HPDE6-E6E7 (cell line): ENCODE measurements around the gene MEF2C.
"Not testable (repeated sequence)": the region's sequence is repeated elsewhere in the genome, so short reads cannot be mapped to it uniquely, and the experiment has no call there.

ENCODE experiments used
- DNase-seq: peaks from one replicate; pipeline ENCODE4 v3.0.0; 2011; ENCODE audit warnings: missing footprints; ENCODE audit errors: extremely low spot score

MEF2C gene

DNA sequence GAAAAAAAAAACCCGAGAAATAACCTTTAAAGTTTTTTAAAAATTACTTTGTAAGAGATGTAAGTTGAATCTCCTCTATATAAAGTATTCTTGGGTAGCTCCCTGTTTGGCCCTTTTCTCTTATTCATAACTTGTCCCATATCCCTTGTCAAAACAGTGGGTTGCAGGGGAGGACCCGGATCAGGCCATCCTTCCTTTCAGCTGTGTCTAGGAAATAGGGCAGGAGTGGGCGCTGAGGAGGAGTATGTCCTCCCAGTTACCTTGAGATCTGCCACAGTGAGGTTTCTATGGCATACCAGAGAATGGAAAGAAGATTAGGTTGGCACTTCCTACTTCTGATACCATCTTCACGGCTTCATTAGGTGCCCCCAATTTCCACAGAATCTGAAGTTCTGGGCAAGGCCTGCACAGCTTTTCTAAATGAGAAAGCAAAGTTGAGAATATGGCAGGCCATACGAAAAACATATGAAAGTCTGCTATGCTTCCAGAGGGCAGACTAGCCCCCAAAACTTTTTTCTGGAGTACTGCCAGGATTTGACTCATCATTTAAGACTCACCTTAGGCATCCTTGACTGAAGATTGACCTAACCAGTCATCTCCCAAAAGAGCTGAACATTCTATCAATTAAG, 20.3 kb downstream of the MEF2C start:
- DNase-seq = no peak

GRCh38 chr5:88861231-88861630, 21.8 kb downstream of the MEF2C start:
- no peak for DNase-seq

DNA sequence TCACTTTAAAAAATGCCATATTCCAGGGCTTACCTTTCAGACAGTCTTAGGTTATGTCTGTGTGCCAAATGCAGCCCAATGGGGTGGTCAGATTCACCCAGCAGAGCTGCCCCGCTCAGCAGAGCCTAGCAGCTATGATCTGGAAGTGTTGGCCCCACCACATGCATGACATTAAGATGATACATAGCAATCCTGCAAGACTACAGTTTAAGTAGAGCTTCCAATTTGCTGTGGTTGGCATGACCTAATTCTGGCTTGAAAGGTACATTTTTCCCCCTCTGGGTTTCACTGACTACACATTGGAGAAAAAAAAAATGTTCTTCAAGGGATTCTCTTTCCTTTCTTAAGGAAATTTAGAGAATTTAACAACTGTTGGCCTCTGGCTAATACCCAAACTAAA, 22.5 kb downstream of the MEF2C start:
- no peak for DNase-seq

DNA sequence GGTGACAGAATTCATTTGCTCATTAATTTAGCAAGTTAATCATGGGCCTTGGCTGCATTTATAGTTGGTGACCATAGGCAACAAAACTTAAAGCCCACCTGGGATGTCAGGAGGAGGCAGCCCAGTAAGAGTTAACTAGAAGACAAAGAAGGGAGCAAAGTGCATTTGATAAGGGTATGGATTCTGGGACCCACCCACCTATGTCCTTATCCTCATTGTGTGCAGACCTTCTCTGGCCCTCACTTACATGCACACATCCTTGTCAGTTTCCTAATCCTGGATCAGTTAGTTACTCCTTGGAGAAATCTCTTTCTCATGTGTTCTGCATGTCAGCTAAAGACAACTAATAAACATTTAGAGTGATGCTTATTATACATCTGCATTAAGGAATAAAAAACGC, 24.6 kb downstream of the MEF2C start:
- no peak for DNase-seq

DNA sequence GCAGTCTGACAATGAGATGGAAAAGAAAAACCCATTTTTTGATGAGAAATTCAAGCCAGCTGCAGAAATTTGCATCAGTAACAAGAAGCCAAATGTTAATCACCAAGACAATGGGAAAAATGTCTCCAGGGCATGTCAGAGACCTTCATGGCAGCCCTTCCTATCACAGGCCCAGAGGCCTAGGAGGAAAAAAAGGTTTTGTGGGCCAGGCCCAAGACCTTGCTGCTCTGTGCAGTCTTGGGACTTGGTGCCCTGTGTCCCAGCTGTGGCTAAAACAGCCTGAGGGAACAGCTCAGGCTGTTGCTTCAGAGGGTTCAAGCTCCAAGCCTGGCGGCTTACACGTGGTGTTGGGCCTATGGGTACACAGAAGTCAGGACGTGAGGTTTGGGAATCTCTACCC, 26.6 kb downstream of the MEF2C start:
- not testable (repeated sequence) for DNase-seq

- no peak for DNase-seq
Observed at GRCh38 chr5:88854769-88855168, 28.2 kb downstream of the MEF2C start.

- no peak for DNase-seq
Observed at GRCh38 chr5:88847420-88847819, 35.6 kb downstream of the MEF2C start.

GRCh38 chr5:88846434-88846833, 36.5 kb downstream of the MEF2C start:
- DNase-seq = no peak

DNA sequence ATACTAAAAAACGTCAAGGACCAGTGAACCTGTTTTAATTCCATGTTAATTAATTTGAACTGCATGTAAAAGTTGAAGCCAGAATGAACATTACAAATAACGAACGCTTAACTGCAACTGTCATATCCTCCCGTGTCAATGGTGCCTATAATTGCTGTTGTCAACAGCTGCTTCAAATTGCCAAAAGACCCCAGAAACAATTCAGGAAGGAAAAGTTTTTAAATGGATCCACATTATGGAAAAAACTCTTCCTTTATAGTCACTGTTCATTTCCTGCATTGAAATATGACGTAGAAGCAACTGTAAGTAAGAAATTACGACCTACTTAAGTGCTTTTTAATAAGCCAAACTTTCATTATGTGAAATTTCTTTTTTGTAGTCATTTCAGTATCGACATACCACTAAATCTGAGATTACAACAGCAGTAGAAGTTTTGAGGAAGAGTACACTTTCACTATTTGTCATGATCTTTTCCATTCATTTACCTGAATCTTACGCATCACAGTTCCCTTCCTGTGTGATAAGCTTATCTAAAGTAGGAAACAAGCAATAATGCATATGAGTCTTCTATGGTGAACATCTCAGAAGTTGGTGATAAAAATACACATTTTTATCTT, 37.8 kb downstream of the MEF2C start:
- no peak for DNase-seq

DNA sequence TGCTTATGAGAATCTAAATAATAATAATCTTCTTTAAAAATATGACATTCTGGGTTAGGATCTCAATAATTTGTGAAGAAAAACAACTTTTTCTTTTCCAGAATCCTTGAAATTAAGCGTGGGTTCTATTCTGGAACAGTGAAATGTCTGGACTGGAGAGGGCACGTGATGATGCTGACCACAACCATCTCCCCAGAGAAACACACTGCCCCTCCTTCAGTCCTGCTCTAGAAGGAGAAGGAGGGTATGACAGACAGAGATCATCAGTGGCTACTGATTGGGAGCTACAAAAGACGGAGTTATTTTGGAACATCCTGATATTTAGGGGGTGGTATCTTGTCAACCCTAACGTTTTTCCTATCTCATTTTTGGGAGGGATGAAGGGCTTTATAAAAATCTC, 40.2 kb downstream of the MEF2C start:
- DNase-seq = no peak

- no peak for DNase-seq
Observed at GRCh38 chr5:88841212-88841611, 41.8 kb downstream of the MEF2C start.

DNA sequence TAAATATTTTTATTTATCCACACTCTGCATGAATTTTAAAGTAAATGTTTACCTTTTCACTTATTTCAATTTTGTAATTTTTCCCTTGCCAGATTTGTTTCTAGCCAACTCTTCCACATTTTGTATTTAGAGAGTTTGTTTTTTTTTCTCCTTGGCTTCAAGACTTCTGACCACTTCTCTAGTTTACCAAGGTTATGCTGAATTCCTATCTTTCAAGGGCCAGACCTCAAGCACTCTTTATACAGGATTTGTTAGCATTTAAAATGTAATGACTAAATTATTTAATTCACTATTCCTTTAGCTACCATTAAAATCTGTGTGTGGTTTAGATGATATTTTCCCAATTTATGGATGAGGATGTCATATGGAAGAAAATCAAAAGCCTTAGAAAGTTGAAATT, 42.5 kb downstream of the MEF2C start:
- DNase-seq = no peak

- DNase-seq = no peak
Observed at GRCh38 chr5:88839238-88839637, 43.7 kb downstream of the MEF2C start.

DNA sequence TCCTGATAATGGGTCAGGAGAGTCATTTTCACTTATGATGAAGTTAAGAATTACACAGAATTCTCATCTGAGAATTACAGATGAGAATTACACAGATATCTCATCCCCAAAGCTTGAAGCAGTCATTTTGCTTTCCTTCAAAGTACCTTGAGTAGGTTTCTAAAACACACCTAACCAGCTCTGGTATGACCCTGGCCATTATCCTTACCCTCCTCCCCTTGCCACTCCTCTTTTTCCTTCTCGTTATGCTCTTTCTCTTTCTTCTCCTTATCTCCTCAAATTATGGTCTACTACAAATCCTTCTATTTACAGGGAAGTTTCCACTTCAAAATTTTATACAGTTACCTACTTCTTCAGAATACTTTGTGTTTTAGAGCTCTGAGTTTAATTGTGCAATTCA, 44.5 kb downstream of the MEF2C start:
- DNase-seq = no peak

DNA sequence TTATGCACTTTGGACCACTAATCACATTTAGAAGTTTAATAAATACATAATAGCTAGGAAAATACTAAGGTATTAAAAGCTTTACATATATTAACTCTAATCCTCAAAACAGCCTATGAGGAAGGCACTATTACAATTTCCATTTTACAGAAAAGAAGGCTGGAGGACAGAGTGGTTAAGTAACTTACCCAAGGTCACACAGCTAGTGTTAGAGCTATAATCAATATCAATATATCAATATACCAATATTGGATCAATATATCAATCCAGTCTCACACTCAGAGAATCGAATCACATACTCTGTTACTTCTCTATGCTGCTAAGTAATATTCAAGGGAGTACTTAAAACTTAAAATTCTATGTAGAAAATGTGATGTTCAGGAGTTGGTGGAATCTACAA, 45.2 kb downstream of the MEF2C start:
- no peak for DNase-seq

DNA sequence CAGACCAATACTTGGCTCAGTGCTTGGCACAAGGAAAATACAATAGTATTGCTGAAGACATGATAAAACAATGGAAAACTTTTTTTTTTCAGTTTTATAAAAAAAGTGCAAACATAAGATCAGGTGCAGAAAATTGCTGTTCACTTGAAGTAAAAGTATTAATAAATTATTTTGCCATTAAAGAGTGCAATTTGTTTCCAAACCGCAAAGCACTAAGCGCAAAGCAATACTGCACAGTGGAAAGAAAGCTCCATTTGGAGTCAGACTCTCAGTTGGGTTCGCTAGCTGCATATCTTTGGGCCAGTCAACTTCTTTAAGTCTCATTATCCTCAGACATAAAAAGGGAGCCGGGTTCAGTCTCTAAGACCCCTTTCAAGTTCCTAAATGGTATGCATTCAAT, 45.8 kb downstream of the MEF2C start:
- no peak for DNase-seq

DNA sequence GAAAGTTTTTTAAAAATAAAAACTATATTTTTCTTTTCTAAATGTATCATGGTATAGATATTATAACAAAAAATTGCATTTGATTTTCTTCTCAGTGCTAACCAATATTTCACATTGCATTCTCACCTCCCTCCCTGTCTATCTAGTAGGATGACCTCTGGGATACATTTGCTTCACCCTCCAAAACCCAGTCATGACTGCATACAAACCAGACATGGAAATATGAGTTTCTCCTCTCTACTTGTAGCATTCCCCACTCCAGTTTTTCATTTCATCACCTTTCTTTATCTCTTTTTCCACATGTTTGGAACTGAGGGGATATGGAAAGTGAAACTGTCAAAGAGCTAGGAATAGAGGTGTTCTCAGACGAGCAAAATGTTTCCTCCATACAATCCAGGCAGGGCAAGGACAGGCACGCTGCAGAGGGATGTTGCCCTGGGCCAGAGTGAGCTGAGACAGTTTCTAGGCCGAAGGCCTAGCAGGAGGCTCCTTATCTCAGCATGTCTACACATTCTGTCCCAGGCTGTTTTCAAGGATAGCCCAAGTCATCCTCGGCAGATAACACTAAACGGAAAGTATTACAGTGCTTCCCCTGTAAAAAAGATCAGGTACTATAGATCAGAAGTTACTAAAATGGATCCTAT, 46.7 kb downstream of the MEF2C start:
- DNase-seq = no peak

DNA sequence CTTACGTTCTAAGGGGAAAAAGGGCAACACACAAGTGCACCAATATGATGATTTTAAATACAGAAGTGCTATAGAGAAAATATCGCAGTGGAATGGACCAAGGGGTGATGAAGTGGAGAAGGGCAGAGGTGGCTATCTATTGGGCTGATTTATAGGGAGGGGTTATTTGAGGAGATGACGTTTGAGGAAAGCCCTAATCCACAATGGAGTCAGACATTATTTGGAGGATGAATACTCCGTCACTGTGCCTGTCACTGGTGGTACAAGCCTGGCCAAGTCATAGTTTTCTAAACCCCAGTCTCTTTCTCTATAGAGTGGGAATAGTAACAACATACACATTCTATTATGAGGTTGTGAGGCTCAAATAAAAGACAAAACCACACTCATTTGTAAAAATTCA, 48.5 kb downstream of the MEF2C start:
- no peak for DNase-seq

DNA sequence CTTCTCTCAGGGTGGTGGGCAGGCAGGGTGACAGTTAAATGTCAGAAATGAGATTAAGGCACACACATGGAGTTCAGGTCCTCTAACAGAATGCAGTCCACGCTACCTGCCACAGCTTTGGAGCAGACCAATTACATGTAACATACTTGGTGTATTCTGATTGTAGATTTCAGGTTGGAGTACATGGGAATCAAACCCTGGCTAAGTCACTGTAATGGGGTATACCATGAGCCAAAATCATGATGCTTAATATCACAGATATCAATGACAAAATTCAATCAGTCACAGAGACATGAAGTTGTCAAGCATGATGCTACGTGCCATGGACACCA, 48.9 kb downstream of the MEF2C start:
- DNase-seq = no peak

- DNase-seq = no peak
Observed at GRCh38 chr5:88833371-88834130, 49.4 kb downstream of the MEF2C start.

DNA sequence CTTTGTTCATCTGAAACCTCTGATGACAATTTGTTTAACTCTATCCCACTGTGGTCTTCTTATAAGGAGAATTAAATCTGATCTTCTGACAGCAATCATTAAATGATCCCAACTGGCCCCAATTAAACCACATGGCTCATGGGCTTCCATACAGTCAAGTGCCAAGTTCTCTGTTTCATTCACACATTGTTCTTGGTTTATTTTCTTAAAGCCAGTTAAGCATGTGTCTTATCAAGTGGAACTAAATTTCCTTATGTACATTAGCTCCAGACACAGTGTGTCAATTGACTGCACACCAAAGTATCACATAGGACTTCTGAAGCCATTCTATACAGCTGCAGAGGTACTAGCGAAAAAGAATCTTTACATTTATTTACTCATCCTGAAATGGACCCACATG, 51.2 kb downstream of the MEF2C start:
- DNase-seq = no peak

- DNase-seq = no peak
Observed at GRCh38 chr5:88830567-88830966, 52.4 kb downstream of the MEF2C start.

- no peak for DNase-seq
Observed at GRCh38 chr5:88829775-88830174, 53.2 kb downstream of the MEF2C start.
